ENCODE results near the gene ACSS1.

DNA sequence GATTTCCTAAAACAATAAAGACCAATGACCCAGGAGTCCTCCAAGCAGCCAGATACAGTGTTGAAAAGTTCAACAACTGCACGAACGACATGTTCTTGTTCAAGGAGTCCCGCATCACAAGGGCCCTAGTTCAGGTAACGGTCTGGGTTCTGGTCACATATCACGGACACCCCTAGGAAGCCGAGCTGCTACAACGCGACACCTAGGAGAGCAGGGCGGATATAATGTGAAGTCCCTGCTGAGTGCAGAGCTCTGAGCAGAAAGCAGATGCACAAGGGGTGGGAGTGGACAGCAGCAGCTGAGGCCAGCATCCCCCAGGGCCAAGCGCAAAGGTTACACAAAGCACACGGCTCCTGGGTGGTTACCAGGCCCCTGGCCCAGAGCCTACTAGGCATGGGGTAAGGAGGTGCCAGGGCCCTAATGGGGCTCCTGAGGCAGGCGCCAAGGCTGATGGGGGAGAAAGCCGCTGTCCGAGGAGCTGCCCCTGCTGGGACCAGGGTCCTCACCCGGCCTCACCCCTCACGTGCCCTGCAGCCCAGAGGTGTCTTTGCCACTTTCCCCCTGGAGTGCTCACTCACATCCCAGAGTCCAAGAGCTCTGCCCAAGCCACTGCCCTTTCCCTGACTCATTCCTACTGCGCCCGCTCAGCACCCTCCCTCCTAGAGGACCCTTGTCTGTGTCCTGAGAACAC is 100.5 kb downstream of the ACSS1 start:
- TF ChIP-seq, protein P1, sequence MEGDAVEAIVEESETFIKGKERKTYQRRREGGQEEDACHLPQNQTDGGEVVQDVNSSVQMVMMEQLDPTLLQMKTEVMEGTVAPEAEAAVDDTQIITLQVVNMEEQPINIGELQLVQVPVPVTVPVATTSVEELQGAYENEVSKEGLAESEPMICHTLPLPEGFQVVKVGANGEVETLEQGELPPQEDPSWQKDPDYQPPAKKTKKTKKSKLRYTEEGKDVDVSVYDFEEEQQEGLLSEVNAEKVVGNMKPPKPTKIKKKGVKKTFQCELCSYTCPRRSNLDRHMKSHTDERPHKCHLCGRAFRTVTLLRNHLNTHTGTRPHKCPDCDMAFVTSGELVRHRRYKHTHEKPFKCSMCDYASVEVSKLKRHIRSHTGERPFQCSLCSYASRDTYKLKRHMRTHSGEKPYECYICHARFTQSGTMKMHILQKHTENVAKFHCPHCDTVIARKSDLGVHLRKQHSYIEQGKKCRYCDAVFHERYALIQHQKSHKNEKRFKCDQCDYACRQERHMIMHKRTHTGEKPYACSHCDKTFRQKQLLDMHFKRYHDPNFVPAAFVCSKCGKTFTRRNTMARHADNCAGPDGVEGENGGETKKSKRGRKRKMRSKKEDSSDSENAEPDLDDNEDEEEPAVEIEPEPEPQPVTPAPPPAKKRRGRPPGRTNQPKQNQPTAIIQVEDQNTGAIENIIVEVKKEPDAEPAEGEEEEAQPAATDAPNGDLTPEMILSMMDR (IDR thresholded peaks at IDR 0.05): no peak
- TF ChIP-seq RELA (CRISPR knock-in tag; IDR thresholded peaks at IDR 0.05; ENCODE audit: borderline replicate concordance) (no peak), MXD4 (CRISPR knock-in tag; IDR thresholded peaks at IDR 0.05; ENCODE audit: borderline replicate concordance) (no peak), ETV6 (CRISPR knock-in tag; IDR thresholded peaks at IDR 0.05) (no peak), ZNF416 (CRISPR knock-in tag; IDR thresholded peaks at IDR 0.05) (no peak), NR3C1 (CRISPR knock-in tag; conservative IDR thresholded peaks at IDR 0.05; ENCODE audit: low read depth) (no peak), FOXK1 (CRISPR knock-in tag; IDR thresholded peaks at IDR 0.05) (no peak), ZNF121 (CRISPR knock-in tag; IDR thresholded peaks at IDR 0.05) (no peak), ZNF138 (CRISPR knock-in tag; conservative IDR thresholded peaks at IDR 0.05) (no peak), ZNF263 (CRISPR knock-in tag; IDR thresholded peaks at IDR 0.05; ENCODE audit: low read depth) (no peak)
- TF ChIP-seq, protein P2, sequence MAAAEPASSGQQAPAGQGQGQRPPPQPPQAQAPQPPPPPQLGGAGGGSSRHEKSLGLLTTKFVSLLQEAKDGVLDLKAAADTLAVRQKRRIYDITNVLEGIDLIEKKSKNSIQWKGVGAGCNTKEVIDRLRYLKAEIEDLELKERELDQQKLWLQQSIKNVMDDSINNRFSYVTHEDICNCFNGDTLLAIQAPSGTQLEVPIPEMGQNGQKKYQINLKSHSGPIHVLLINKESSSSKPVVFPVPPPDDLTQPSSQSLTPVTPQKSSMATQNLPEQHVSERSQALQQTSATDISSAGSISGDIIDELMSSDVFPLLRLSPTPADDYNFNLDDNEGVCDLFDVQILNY (CRISPR knock-in tag; IDR thresholded peaks at IDR 0.05): no peak
- TF ChIP-seq, protein P3, sequence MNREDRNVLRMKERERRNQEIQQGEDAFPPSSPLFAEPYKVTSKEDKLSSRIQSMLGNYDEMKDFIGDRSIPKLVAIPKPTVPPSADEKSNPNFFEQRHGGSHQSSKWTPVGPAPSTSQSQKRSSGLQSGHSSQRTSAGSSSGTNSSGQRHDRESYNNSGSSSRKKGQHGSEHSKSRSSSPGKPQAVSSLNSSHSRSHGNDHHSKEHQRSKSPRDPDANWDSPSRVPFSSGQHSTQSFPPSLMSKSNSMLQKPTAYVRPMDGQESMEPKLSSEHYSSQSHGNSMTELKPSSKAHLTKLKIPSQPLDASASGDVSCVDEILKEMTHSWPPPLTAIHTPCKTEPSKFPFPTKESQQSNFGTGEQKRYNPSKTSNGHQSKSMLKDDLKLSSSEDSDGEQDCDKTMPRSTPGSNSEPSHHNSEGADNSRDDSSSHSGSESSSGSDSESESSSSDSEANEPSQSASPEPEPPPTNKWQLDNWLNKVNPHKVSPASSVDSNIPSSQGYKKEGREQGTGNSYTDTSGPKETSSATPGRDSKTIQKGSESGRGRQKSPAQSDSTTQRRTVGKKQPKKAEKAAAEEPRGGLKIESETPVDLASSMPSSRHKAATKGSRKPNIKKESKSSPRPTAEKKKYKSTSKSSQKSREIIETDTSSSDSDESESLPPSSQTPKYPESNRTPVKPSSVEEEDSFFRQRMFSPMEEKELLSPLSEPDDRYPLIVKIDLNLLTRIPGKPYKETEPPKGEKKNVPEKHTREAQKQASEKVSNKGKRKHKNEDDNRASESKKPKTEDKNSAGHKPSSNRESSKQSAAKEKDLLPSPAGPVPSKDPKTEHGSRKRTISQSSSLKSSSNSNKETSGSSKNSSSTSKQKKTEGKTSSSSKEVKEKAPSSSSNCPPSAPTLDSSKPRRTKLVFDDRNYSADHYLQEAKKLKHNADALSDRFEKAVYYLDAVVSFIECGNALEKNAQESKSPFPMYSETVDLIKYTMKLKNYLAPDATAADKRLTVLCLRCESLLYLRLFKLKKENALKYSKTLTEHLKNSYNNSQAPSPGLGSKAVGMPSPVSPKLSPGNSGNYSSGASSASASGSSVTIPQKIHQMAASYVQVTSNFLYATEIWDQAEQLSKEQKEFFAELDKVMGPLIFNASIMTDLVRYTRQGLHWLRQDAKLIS (CRISPR knock-in tag; IDR thresholded peaks at IDR 0.05; ENCODE audit: borderline replicate concordance): no peak

Data from WTC11 (cell line).